COLO829 (cell line): ENCODE results near the gene OR1S2.
"Not testable (repeated sequence)": the region's sequence is repeated elsewhere in the genome, so short reads cannot be mapped to it uniquely, and the experiment has no call there.

Experiments used
- DNase-seq: peaks from one replicate; pipeline ENCODE4 v3.0.0; 2012; ENCODE audit warnings: low spot score

OR1S2 gene

GRCh38 chr11:58204042-58204441 is at the start of gene OR1S2:
OR1S2 (minus strand) TSS chr11:58204142; CDS start chr11:58204142, 0 bp downstream.
- DNase-seq = no peak

GRCh38 chr11:58243954-58244353 is 40.0 kb upstream of the OR1S2 start:
- no peak for DNase-seq

GRCh38 chr11:58227956-58228615 is 24.1 kb upstream of the OR1S2 start:
- no peak for DNase-seq

GRCh38 chr11:58222721-58223120 is 18.8 kb upstream of the OR1S2 start:
- DNase-seq = peak; percentile 3

- DNase-seq = no peak
Observed at GRCh38 chr11:58216476-58216875, 12.5 kb upstream of the OR1S2 start.

GRCh38 chr11:58212420-58212819 is 8.5 kb upstream of the OR1S2 start, which contains the start of gene OR1S1:
OR1S1 (plus strand) TSS chr11:58212720.
- not testable (repeated sequence) for DNase-seq

GRCh38 chr11:58199271-58199670 is 4.7 kb downstream of the OR1S2 start:
- DNase-seq = no peak

- no peak for DNase-seq
Observed at GRCh38 chr11:58195939-58196338, 8.0 kb downstream of the OR1S2 start.

- DNase-seq = no peak
Observed at GRCh38 chr11:58193391-58193790, 10.6 kb downstream of the OR1S2 start.

GRCh38 chr11:58192229-58192628 is 11.7 kb downstream of the OR1S2 start:
- no peak for DNase-seq

GRCh38 chr11:58188770-58189169 is 15.2 kb downstream of the OR1S2 start, which contains the start of gene OR9Q2:
OR9Q2 (plus strand) TSS chr11:58189070; CDS start chr11:58190491, 1,421 bp downstream.
- no peak for DNase-seq

- no peak for DNase-seq
Observed at GRCh38 chr11:58186938-58187337, 17.0 kb downstream of the OR1S2 start.

- no peak for DNase-seq
Observed at GRCh38 chr11:58179648-58180047, 24.3 kb downstream of the OR1S2 start.

GRCh38 chr11:58178444-58178843 is 25.5 kb downstream of the OR1S2 start:
- no peak for DNase-seq

- DNase-seq = no peak
Observed at GRCh38 chr11:58177409-58178054, 26.4 kb downstream of the OR1S2 start.

GRCh38 chr11:58165504-58166106 is 38.3 kb downstream of the OR1S2 start:
- DNase-seq = no peak

- no peak for DNase-seq
Observed at GRCh38 chr11:58164990-58165389, 39.0 kb downstream of the OR1S2 start.

GRCh38 chr11:58164389-58164788 is 39.6 kb downstream of the OR1S2 start:
- DNase-seq = no peak
